Peyer's patch (tissue), 4 donors: ENCODE data around the gene GNG13. TPM values are rescaled to one million over a fixed set of nuclear protein-coding genes. Genes with fewer than 3 reads are reported as not detected.

Source experiments
- DNase-seq, 3 donors: peaks; one replicate each; pipeline ENCODE4 v3.0.0-alpha.2; 2017 to 2019
- H3K27ac ChIP-seq, 4 donors: fragments of 200-600 bp; sonication (generic); one replicate each; pipeline ENCODE4 v1.5.1; 2016 to 2019
- H3K27me3 ChIP-seq, 2 donors: fragments of 200-600 bp; sonication (generic); one replicate each; pipeline ENCODE4 v1.5.1; 2019
- H3K36me3 ChIP-seq, 3 donors: fragments of 200-600 bp; sonication (generic); one replicate each; pipeline ENCODE4 v1.5.1; 2016 to 2019
- H3K4me1 ChIP-seq, 4 donors: fragments of 200-600 bp; sonication (generic); one replicate each; pipeline ENCODE4 v1.5.1; 2016 to 2019
- H3K4me3 ChIP-seq, 4 donors: fragments of 200-600 bp; sonication (generic); 1 replicate in 3 of 4; 2 replicates in 1 of 4; pipeline ENCODE4 v1.5.1; 2016 to 2019; ENCODE audit warnings: mild to moderate bottlenecking in 1 of 4
- H3K9me3 ChIP-seq, 4 donors: fragments of 200-600 bp; sonication (generic); one replicate each; pipeline ENCODE4 v1.5.1; 2016 to 2019; ENCODE audit warnings: mild to moderate bottlenecking in 1 of 4
- CTCF ChIP-seq, 6 experiments: fragments of 450-650 bp in 4 of 6; fragments of 200-600 bp in 2 of 6; sonication (generic) in 1 of 6; IDR thresholded peaks; one replicate each; pipeline ENCODE4 v1.5.1; 2017 to 2019; ENCODE audit warnings: antibody characterized with exemption in 6 of 6, mild to moderate bottlenecking in 3 of 6, moderate library complexity in 1 of 6
- POLR2A ChIP-seq, 2 donors: fragments of 450-650 bp; IDR thresholded peaks; one replicate each; pipeline ENCODE4 v1.5.1; 2017; ENCODE audit warnings: antibody characterized with exemption in 2 of 2, mild to moderate bottlenecking in 2 of 2, moderate library complexity in 2 of 2
- total RNA-seq, 4 donors: library from RNA; depleted of rRNA; stranded (reverse); fragments of >200 nt; gene quantifications; one replicate each; pipeline ENCODE4 v1.1.0, GENCODE V29; 2016

GNG13 gene
- total RNA-seq, 4 donors from 2014 or later: 1.9 TPM; not detected in 3

DNA sequence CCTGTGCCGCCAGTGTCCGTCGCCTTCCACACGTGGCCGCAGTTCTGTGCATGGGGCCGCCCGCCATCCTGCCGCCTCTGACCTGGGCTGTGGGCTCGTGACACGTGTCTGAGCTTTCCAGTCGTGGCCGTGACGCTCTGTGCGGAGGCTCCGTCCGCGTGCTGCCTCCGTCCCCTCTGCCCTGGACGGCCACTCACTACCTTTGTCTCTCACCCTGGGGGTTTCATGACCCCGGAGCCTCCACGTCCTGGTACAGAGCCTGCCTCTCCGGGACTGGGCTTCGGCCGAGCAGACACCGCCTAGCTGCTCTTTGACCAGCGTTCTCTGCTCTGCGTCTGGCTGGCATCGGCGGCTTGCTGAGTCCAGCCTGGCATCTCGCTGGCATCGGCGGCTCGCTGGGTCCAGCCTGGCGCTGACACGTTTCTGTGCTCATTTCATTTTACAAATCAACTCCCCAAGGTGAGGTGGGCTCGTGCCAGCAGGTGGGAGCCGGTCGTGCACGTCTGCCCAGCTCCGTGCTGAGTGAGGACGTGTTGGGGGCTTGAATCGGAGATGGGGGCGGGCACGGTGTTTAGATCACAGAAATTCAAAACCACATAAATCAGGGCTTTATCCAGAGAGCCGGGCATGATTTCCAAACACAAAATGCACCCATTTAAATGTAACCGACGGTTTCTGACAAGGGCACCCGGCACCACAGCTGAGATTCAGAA, 44.3 kb upstream of the GNG13 start:
- H3K4me1 ChIP-seq: no peaks in the 10 kb centered on the region
- no peak overlapping the region for H3K4me3 ChIP-seq
- no peaks in the 10 kb centered on the region for H3K9me3 ChIP-seq
- no peak for DNase-seq
- TF ChIP-seq CTCF (IDR thresholded peaks at IDR 0.05) (no peak), POLR2A (IDR thresholded peaks at IDR 0.05) (no peak)
- no peaks in the 10 kb centered on the region for H3K27me3 ChIP-seq
- H3K27ac ChIP-seq: no peak overlapping the region
- no peaks in the 10 kb centered on the region for H3K36me3 ChIP-seq

- no peak overlapping the region for H3K4me3 ChIP-seq
- no peak for TF ChIP-seq CTCF (IDR thresholded peaks at IDR 0.05)
- TF ChIP-seq POLR2A (IDR thresholded peaks at IDR 0.05): no peak
- H3K36me3 ChIP-seq: no peaks in the 10 kb centered on the region
- no peaks in the 10 kb centered on the region for H3K4me1 ChIP-seq
- no peaks in the 10 kb centered on the region for H3K9me3 ChIP-seq
- no peaks in the 10 kb centered on the region for H3K27me3 ChIP-seq
- no peak for DNase-seq
- H3K27ac ChIP-seq: no peak overlapping the region
Observed at GRCh38 chr16:843771-844170, 43.2 kb upstream of the GNG13 start.

DNA sequence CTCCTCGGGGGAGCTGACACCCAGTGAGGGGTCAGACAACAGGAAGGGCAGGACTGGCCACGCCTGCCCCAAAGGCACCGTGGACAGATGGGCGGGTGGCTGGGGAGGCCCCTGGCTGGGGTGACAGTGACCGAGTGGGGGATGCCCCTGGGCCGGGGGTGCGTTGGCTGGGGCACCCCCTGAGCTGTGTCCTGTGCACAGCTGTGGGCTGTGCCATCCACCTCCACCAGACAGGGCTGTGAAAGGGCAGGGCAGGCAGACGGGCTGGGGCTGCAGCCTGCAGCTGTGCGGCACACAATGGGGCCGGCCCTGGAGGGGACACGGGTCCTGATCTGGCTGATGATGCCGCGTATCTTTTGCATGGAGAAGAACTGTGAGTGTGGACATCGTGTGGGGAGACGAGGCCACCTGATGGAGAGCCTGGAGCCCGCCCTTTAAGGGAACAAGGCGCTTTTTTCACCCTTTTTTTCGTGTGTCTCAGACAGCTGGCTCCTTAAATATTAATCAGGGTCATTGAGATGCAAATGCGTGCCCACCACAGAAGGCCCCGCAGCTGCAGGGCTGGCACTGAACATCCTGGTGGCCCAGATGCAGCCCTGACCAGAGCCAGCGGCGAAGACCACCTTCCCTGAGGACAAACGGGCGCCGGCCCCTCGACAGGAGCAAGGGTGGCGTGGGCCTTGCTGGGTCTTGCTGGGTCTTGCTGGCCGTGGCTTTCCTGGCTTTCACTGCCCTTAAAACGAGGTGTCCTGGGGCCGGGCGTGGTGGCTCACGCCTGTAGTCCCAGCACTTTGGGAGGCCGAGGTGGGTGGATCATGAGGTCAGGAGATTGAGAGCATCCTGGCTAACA, 42.4 kb upstream of the GNG13 start:
- no peaks in the 10 kb centered on the region for H3K9me3 ChIP-seq
- no peak for DNase-seq
- H3K36me3 ChIP-seq: no peaks in the 10 kb centered on the region
- H3K4me3 ChIP-seq: no peak overlapping the region
- H3K27ac ChIP-seq: no peak overlapping the region
- H3K4me1 ChIP-seq: no peaks in the 10 kb centered on the region
- H3K27me3 ChIP-seq: no peaks in the 10 kb centered on the region
- TF ChIP-seq POLR2A (IDR thresholded peaks at IDR 0.05) (no peak), CTCF (IDR thresholded peaks at IDR 0.05) (no peak)

- H3K27me3 ChIP-seq: no peaks in the 10 kb centered on the region
- no peak for DNase-seq
- H3K9me3 ChIP-seq: peaks cover 0 to 1% (median 0%) of the 10 kb centered on the region in 4 donors
- H3K27ac ChIP-seq: no peak overlapping the region
- no peaks in the 10 kb centered on the region for H3K36me3 ChIP-seq
- H3K4me3 ChIP-seq: no peak overlapping the region
- no peaks in the 10 kb centered on the region for H3K4me1 ChIP-seq
- TF ChIP-seq POLR2A (IDR thresholded peaks at IDR 0.05) (no peak), CTCF (IDR thresholded peaks at IDR 0.05) (no peak)
Observed at GRCh38 chr16:842061-842476, 41.5 kb upstream of the GNG13 start.

- Histone ChIP-seq H3K4me1 (no peaks in the 10 kb centered on the region), H3K9me3 (peaks cover 0 to 6% (median 0%) of the 10 kb centered on the region in 4 donors), H3K27ac (no peak overlapping the region), H3K4me3 (no peak overlapping the region), H3K27me3 (no peaks in the 10 kb centered on the region), H3K36me3 (no peaks in the 10 kb centered on the region)
- no peak for DNase-seq
- TF ChIP-seq POLR2A (IDR thresholded peaks at IDR 0.05): no peak
Observed at GRCh38 chr16:841455-842060, 41.0 kb upstream of the GNG13 start.
